ENCODE data around the gene ADARB1.
A peak's percentile ranks its signal among the peaks of the same experiment; 100 is the strongest.

ADARB1 gene

DNA sequence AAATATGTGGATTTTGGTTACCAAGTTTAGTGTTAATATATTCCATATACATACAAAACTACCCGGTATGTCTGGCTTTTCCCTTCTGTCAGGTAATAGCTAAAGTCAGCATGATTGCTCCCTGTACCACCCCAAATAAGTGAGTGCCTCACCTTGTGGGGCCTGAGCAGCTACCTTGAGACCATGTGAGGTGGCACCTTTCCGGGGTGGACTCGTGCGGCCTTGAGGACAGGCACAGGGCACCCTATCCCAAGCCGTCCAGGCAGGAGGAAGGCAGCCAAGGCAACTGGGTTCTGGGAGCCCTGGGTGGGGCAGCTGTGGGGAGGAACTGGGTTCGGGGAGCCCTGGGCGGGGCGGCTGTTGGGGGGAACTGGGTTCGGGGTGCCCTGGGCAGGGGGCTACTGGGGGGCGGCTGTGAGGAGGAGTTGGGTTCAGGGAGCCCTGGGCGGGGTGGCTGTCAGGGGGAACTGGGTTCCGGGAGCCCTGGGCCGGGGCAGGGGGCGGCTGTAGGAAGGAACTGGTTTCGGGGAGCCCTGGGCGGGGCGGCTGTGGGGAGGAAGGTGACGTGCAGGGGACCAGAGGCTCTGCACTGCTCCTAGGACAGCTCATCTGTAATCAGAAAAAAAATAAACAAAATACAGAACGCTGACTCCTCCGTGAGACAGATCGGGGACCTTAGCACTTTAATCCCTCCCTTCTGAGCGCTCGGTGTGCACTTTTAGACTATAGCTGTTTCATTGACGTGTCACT, 150.0 kb downstream of the ADARB1 start:
- no peak overlapping the region for H3K4me3 ChIP-seq (ENCODE audit: low read depth, low read length)
- POLR2A ChIA-PET, result no interaction called here
- CTCF ChIA-PET, result interaction anchor here (1.1 to 1.5 kb wide), 2 partner anchors 15 to 86 kb away, joined by 3 read pairs; no protein-coding TSS in a partner anchor
- no peak for TF ChIP-seq CTCF (IDR thresholded peaks at IDR 0.05; ENCODE audit: insufficient read depth, low read length, missing control alignments)
- no peak for DNase-seq (ENCODE audit: low read depth, low spot score)

DNA sequence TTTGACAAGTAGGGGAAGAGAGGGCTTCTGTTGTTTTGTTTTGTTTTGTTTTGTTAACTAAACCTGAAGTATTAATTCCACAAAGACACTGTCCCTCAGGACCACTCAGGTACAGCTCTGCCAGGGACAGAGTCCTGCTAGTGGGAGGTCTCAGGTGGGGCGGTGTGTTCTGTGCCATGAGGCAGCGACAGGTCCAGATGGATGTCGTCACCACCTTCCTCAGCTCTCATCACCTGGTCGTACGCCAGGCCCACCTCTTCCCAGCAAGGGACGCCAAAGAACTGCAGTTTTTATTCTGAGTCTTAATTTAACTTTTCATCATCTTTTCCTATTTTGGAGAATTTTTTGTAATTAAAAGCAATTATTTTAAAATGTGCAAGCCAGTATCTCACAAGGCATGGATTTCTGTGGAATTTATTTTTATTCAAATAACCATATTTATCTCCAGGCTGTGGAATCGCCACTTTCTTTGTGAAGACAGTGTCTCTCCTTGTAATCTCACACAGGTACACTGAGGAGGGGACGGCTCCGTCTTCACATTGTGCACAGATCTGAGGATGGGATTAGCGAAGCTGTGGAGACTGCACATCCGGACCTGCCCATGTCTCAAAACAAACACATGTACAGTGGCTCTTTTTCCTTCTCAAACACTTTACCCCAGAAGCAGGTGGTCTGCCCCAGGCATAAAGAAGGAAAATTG, 150.8 kb downstream of the ADARB1 start:
- DNase-seq (ENCODE audit: low read depth, low spot score), result no peak
- POLR2A ChIA-PET, result no interaction called here
- CTCF ChIA-PET, result interaction anchor here (1.1 to 1.5 kb wide), 2 partner anchors 15 to 87 kb away, joined by 3 read pairs; no protein-coding TSS in a partner anchor
- TF ChIP-seq CTCF (IDR thresholded peaks at IDR 0.05; ENCODE audit: insufficient read depth, low read length, missing control alignments), result no peak
- no peak overlapping the region for H3K4me3 ChIP-seq (ENCODE audit: low read depth, low read length)

GRCh38 chr21:45225741-45226327, 151.5 kb downstream of the ADARB1 start:
- CTCF ChIA-PET, result interaction anchor here (3.2 kb wide), 1 partner anchor 88 kb away, joined by 21 read pairs; no protein-coding TSS in a partner anchor
- POLR2A ChIA-PET, result no interaction called here

GRCh38 chr21:45226540-45227326, 152.4 kb downstream of the ADARB1 start:
- no peak overlapping the region for H3K4me3 ChIP-seq (ENCODE audit: low read depth, low read length)
- TF ChIP-seq CTCF (IDR thresholded peaks at IDR 0.05; ENCODE audit: insufficient read depth, low read length, missing control alignments), result no peak
- CTCF ChIA-PET, result interaction anchor here (2.8 to 3.2 kb wide), 2 partner anchors 86 to 89 kb away, joined by 17 to 21 read pairs; no protein-coding TSS in a partner anchor
- POLR2A ChIA-PET, result no interaction called here
- no peak for DNase-seq (ENCODE audit: low read depth, low spot score)

More at GRCh38 chr21:45225741-45226327, 151.5 kb downstream of the ADARB1 start:
- no peak for DNase-seq (ENCODE audit: low read depth, low spot score)
- no peak for TF ChIP-seq CTCF (IDR thresholded peaks at IDR 0.05; ENCODE audit: insufficient read depth, low read length, missing control alignments)
- H3K4me3 ChIP-seq (ENCODE audit: low read depth, low read length), result no peak overlapping the region

- peak overlapping the region; percentile 15; the same call in 1 of the 2 replicates for H3K4me3 ChIP-seq (ENCODE audit: low read depth, low read length)
- peak; percentile 15 for TF ChIP-seq CTCF (IDR thresholded peaks at IDR 0.05; ENCODE audit: insufficient read depth, low read length, missing control alignments)
- POLR2A ChIA-PET, result interaction anchor here (0.7 to 1.7 kb wide), 3 partner anchors 21 to 86 kb away, joined by 3 read pairs; no protein-coding TSS in a partner anchor
- no peak for DNase-seq (ENCODE audit: low read depth, low spot score)
- CTCF ChIA-PET, result interaction anchor here (1.1 to 3.2 kb wide), 4 partner anchors 20 to 90 kb away, joined by 4 to 21 read pairs (median 10); no protein-coding TSS in a partner anchor
Observed at GRCh38 chr21:45227735-45228134, 153.4 kb downstream of the ADARB1 start.
